Cardiac fibroblast (primary cell): Measurements from ENCODE around the gene LPO.

Source experiments
- DNase-seq, 2 donors: peaks; one replicate each; pipeline versions ENCODE4 v3.0.0 to v3.0.0-alpha.2; 2010; ENCODE audit warnings: low read depth in 2 of 2
- H3K4me3 ChIP-seq, 2 donors: replicated peaks in 1 of 2; 1 replicate in 1 of 2; 2 replicates in 1 of 2; pipeline ENCODE4 v1.5.1; 2011; ENCODE audit warnings: low read depth in 2 of 2, low read length in 2 of 2, mild to moderate bottlenecking in 2 of 2, moderate library complexity in 1 of 2
- CTCF ChIP-seq: IDR thresholded peaks from one replicate; pipeline ENCODE4 v1.5.1; 2011; ENCODE audit warnings: low read depth, mild to moderate bottlenecking, low read length, inconsistent platforms

LPO gene

GRCh38 chr17:58291246-58291645 is 52.9 kb downstream of the LPO start:
- H3K4me3 ChIP-seq = no peak overlapping the region
- TF ChIP-seq CTCF = no peak
- no peak for DNase-seq

- DNase-seq = no peak
- H3K4me3 ChIP-seq = no peak overlapping the region
- no peak for TF ChIP-seq CTCF
Observed at GRCh38 chr17:58294034-58294433, 55.6 kb downstream of the LPO start.

- no peak for TF ChIP-seq CTCF
- DNase-seq = no peak
- H3K4me3 ChIP-seq = no peak overlapping the region
Observed at GRCh38 chr17:58300336-58300735, 62.0 kb downstream of the LPO start.

GRCh38 chr17:58301504-58302150 is 63.2 kb downstream of the LPO start:
- no peak for TF ChIP-seq CTCF
- no peak overlapping the region for H3K4me3 ChIP-seq
- no peak for DNase-seq

GRCh38 chr17:58302171-58302918 is 64.0 kb downstream of the LPO start:
- no peak for TF ChIP-seq CTCF
- no peak for DNase-seq
- no peak overlapping the region for H3K4me3 ChIP-seq

- TF ChIP-seq CTCF = no peak
- no peak overlapping the region for H3K4me3 ChIP-seq
- DNase-seq = no peak
Observed at GRCh38 chr17:58302919-58303585, 64.7 kb downstream of the LPO start.
